BE2C (cell line): ENCODE results near the gene PIPOX.

ENCODE experiments used
- DNase-seq: peaks from one replicate; pipeline ENCODE4 v3.0.0-alpha.2; 2020
- H3K27me3 ChIP-seq: fragments of 250-450 bp; sonication (Bioruptor Pico); 2 replicates; pipeline ENCODE4 v1.5.1; 2020; ENCODE audit warnings: mild to moderate bottlenecking
- H3K36me3 ChIP-seq: fragments of 250-450 bp; sonication (Bioruptor Pico); 2 replicates; pipeline ENCODE4 v1.5.1; 2020; ENCODE audit warnings: mild to moderate bottlenecking
- H3K4me1 ChIP-seq: fragments of 250-450 bp; sonication (Bioruptor Pico); 2 replicates; pipeline ENCODE4 v1.5.1; 2020
- H3K4me3 ChIP-seq: 2 replicates; pipeline ENCODE4 v1.5.1; 2011; ENCODE audit warnings: low read depth, low read length
- H3K9me3 ChIP-seq: fragments of 250-450 bp; sonication (Bioruptor Pico); 2 replicates; pipeline ENCODE4 v1.5.1; 2020
- CTCF ChIP-seq: IDR thresholded peaks from 2 replicates; pipeline ENCODE4 v1.5.1; 2012; ENCODE audit warnings: mild to moderate bottlenecking, low read depth, low read length

PIPOX gene

DNA sequence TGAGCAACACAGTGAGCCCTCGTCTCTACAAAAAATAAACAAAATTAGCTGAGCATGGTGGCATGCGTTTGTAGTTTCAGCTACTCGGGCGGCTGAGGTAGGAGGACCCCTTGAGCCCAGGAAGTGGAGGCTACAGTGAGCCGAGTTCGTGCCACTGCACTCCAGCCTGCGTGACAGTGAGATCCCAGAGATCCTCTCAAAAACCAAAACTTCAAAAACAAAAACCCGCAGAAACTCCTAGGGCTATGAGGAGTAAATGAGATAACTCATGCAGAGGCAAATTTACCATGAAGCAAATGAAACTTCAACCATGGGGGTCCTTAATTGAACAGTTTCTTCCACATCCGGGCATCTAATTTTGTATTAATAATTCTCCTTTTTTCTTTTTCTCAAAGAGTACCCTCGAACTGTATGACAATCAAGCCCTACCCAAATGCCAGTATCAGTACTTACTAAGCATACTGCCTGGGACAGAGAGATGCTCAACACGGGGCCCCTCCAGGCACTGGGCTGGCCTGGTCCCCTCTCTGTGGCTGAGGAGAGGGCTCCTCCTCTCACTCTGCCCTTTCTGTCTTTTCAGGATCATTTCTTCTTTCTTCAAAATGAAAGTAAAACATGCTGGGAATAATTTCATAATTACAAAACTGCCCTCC lies 789 bp upstream of the PIPOX start:
- no peak for TF ChIP-seq CTCF
- Histone ChIP-seq H3K36me3 (no peaks in the 10 kb centered on the region), H3K4me1 (peaks cover 17% of the 10 kb centered on the region), H3K27me3 (no peaks in the 10 kb centered on the region), H3K9me3 (no peaks in the 10 kb centered on the region), H3K4me3 (no peak overlapping the region; the same call in 1 of the 2 replicates)
- DNase-seq, result no peak

- no peak overlapping the region for H3K4me3 ChIP-seq
- no peak for DNase-seq
- H3K27me3 ChIP-seq, result no peaks in the 10 kb centered on the region
- no peaks in the 10 kb centered on the region for H3K9me3 ChIP-seq
- no peaks in the 10 kb centered on the region for H3K36me3 ChIP-seq
- TF ChIP-seq CTCF, result no peak
- H3K4me1 ChIP-seq, result peaks cover 22% of the 10 kb centered on the region
Measured at GRCh38 chr17:29043539-29044145, 701 bp downstream of the PIPOX start.

- TF ChIP-seq CTCF, result no peak
- H3K27me3 ChIP-seq, result no peaks in the 10 kb centered on the region
- no peak for DNase-seq
- H3K4me3 ChIP-seq, result no peak overlapping the region
- H3K36me3 ChIP-seq, result no peaks in the 10 kb centered on the region
- H3K4me1 ChIP-seq, result peaks cover 29% of the 10 kb centered on the region
- no peaks in the 10 kb centered on the region for H3K9me3 ChIP-seq
Measured at GRCh38 chr17:29045026-29045425, 2.1 kb downstream of the PIPOX start.

DNA sequence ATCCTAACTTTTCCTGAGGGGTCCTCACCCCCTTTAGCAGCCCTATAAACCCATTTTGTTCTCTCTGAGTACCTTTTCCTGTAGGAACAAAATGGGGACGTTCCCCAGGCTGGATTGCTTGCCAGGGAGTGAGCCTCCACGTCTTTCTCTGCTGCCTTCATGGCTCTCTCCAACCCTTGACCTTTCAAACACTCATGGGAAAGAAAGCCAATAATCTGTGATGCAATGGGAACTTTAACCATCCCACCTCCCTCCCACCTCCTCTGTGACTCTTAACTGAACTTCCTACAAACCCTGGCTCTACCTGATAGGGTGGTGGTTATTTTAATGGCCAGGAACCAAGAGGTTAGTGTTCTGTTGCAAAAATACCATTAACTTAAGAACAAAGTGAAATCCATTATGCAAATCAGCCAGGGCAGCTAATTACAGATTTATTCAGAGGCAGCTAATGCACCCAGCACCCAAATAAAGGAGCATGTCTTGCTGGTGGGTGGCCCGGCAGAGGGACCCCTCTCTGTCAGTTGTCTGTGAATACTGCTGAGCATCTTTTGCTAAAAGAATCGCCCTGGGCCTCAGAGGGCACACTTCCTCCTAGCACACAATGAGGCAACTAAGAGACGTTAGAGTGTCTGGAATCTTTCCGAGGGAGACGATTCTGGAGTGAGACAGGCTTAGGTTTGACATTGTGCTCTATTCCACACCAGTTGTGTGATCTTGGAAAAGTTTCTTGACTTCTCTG lies 3.0 kb downstream of the PIPOX start:
- Histone ChIP-seq H3K4me3 (no peak overlapping the region), H3K4me1 (peaks cover 33% of the 10 kb centered on the region)
- DNase-seq, result no peak

DNA sequence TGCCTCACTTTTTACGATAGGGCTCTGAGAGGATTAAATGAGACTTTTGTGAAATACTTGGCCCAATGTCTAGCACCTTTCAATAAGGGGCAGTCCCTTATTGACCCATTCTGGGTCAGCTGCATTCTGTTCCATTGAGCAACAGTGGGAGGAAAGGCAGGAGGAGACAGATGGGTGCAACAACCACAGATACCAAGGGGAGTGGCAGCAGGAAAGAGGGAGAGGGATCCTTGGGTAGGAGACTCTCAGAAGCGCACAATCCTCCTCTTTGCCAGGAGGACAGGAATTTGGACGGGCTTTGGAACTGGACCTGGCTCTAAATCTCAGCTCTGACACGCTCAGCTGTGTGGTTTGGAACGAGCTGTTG lies 3.5 kb downstream of the PIPOX start:
- H3K4me1 ChIP-seq, result peaks cover 33% of the 10 kb centered on the region
- H3K36me3 ChIP-seq, result no peaks in the 10 kb centered on the region
- H3K27me3 ChIP-seq, result no peaks in the 10 kb centered on the region
- TF ChIP-seq CTCF, result no peak
- no peaks in the 10 kb centered on the region for H3K9me3 ChIP-seq
- no peak overlapping the region for H3K4me3 ChIP-seq
- no peak for DNase-seq

More for the DNA sequence above, 3.0 kb downstream of the PIPOX start:
- TF ChIP-seq CTCF, result no peak
- no peaks in the 10 kb centered on the region for H3K9me3 ChIP-seq
- H3K27me3 ChIP-seq, result no peaks in the 10 kb centered on the region
- no peaks in the 10 kb centered on the region for H3K36me3 ChIP-seq
